ENCODE data around the gene ELF2.

DNA sequence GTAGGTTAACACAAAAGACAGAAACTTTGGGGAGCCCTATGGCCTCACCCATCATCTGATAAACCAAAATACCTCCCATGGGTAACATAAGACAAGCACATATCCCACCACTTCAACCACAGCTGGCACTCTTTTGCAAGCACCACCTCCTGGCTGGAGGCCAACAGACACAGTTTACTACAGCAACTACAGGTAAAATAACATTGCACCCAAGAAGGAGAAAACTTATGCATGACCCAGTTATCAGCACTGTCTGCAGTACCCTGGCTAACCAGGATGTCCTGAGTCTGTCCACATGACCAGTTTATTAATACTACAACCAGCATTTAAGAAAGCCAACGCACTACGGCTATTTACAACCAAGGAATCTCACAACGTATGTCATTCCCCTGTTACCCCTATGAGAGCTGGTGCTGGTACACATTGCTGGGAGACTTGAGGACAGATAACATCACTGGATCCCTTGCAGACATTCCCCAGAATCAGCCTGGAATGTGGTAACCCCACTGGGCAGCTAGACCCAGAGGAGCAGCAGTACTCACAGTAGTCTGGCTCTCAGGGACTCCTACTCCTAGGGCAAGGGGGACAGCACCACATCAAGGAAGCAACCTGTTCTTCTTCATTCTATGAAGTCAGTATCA is 32.0 kb downstream of the ELF2 start:
- no peak for TF ChIP-seq EZH2 (IDR thresholded peaks at IDR 0.05; ENCODE audit: insufficient read depth, low read length)
- TF ChIP-seq, protein P1, sequence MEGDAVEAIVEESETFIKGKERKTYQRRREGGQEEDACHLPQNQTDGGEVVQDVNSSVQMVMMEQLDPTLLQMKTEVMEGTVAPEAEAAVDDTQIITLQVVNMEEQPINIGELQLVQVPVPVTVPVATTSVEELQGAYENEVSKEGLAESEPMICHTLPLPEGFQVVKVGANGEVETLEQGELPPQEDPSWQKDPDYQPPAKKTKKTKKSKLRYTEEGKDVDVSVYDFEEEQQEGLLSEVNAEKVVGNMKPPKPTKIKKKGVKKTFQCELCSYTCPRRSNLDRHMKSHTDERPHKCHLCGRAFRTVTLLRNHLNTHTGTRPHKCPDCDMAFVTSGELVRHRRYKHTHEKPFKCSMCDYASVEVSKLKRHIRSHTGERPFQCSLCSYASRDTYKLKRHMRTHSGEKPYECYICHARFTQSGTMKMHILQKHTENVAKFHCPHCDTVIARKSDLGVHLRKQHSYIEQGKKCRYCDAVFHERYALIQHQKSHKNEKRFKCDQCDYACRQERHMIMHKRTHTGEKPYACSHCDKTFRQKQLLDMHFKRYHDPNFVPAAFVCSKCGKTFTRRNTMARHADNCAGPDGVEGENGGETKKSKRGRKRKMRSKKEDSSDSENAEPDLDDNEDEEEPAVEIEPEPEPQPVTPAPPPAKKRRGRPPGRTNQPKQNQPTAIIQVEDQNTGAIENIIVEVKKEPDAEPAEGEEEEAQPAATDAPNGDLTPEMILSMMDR (IDR thresholded peaks at IDR 0.05; ENCODE audit: insufficient read depth, low read depth, low read length): no peak
